Activated CD4-positive, alpha-beta T cell treated with anti-CD3 and anti-CD28 coated beads for 4 hours (primary cell): ENCODE data around the gene MCEMP1.
A peak's percentile ranks its signal among the peaks of the same experiment; 100 is the strongest.

ENCODE experiments used
- DNase-seq, 2 donors: peaks; one replicate each; pipeline ENCODE4 v3.0.0-alpha.2; 2020

The MCEMP1 gene

GRCh38 chr19:7672522-7672921 lies 4.4 kb upstream of the MCEMP1 start:
- DNase-seq = no peak

DNA sequence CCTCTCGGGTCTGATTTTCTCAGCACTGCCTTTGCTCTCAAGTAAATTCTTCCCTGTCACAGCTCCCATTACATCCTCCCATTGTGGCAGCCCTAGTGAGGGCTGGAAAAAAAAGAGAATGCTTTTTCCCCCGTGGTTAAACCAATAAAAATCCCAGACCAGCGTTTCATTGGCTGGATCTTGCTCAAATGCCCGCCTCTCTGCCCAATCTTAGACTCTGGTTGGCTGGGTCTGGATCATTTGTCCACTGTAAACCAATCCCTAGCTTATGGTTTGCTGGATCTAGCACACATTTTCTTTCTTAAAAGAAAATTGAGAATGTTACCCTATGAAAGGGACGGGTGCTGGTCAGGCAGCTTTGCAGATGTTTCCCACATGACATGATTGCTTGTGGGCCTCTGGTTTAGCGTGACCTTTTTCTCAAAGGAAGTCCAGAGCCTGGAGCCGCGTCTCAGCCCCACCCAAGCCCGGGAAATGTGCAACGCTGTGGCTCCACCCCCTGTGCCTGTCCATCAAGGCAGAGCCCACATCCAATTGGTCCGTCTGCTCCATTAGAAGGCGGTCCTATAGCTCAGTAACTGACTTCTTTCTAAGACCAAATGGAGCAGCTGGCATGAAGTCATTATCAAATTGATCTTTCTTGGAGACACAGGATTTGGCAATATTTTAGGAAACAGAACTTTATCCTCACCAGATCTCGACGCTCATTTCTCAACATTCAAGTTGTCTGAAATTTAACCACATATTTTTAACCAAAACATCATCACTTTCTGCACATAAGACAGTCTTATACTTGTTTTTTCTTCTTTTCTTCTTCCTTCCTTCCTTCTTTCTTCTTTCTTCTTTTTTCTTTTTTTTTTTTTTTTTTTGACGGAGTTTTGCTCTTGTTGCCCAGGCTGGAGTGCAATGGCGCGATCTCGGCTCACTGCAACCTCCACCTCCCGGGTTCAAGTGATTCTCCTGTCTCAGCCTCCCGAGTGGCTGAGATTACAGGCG lies 2.6 kb upstream of the MCEMP1 start:
- DNase-seq = no peak

- no peak for DNase-seq
Observed at GRCh38 chr19:7676376-7676775, 514 bp upstream of the MCEMP1 start.

- DNase-seq = no peak
Observed at GRCh38 chr19:7677669-7678311, 900 bp downstream of the MCEMP1 start.

- peak; percentile 66 to 79 for DNase-seq
Observed at GRCh38 chr19:7678971-7679751, 2.3 kb downstream of the MCEMP1 start.

DNA sequence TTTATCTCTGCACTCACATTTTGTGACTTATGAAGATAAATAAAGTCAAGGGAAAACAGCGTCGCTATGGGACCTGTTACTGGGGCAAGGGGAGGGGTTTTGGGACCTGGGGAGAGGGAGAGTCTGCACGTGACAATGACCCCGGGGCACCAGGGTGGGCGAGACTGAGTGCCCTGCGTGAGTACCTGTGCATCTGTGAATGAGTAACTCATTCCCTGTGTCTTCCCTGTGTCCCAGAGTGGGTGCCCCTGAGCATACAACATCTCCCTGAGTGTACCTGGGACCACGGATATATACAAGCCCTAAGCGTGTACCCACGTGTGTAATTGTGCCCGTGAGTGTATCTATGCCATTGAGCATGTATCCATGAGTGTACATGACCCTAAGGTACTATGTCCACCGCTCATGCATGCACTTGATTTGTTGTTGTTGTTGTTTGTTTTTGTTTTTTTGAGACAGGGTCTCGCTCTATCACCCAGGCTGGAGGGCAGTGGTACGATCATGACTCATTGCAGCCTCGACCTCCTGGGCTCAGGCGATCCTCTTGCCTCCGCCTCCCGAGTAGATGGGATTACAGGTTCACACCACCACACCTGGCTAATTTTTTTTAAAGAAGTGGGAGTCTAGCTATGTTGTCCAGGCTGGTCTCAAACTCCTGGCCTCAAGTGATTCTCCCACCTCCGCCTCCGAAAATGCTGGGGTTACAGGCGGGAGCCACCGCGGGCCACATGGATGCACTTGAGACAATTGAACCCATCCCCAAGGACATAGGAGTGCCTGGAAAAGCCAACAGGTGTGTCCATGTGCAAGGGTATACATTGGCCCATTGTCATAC lies 3.1 kb downstream of the MCEMP1 start:
- no peak for DNase-seq

GRCh38 chr19:7680606-7681339 lies 3.9 kb downstream of the MCEMP1 start, which contains the start of gene TRAPPC5:
Gene TRAPPC5, plus strand, starts transcription at chr19:7680833. Its CDS starts 1,421 bp downstream, at chr19:7682254.
- DNase-seq = peak; percentile 84 to 88

GRCh38 chr19:7681340-7682174 lies 4.7 kb downstream of the MCEMP1 start:
- DNase-seq = peak; percentile 90

DNA sequence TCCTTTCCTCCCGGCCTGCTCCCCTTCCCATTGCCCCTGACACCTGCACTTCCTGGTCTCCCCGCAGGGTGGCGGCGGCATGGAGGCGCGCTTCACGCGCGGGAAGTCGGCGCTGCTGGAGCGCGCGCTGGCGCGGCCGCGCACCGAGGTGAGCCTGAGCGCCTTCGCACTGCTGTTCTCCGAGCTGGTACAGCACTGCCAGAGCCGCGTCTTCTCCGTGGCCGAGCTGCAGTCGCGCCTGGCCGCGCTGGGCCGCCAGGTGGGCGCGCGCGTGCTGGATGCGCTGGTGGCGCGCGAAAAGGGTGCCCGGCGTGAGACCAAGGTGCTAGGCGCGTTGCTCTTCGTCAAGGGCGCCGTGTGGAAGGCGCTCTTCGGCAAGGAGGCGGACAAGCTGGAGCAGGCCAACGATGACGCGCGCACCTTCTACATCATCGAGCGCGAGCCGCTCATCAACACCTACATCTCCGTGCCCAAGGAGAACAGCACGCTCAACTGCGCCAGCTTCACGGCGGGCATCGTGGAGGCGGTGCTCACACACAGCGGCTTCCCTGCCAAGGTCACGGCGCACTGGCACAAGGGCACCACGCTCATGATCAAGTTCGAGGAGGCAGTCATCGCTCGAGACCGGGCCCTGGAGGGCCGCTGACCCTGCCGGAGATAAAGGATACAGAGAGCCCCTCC lies 5.4 kb downstream of the MCEMP1 start:
- no peak for DNase-seq

- no peak for DNase-seq
Observed at GRCh38 chr19:7685546-7686445, 8.9 kb downstream of the MCEMP1 start.

DNA sequence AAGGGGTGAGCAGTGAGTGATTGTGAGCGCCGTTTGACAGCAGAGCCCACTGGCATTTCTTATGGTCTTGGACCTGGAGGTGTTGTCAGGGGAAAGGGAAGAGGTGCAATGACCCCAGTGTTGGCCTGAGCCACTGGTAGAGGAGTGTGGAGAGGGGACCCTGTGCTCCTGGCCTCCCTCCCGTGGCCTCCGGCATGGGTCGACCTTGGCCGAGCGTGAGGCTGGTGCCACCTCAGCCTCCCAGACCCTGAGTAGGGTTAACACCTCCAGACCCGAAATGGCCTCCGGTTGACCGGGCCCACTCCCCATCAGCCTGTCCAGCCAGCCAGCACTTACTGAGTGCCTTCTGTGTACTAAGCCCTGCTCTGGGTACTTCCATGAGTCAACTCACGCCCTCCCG lies 10.3 kb downstream of the MCEMP1 start:
- no peak for DNase-seq

GRCh38 chr19:7689165-7689564 lies 12.3 kb downstream of the MCEMP1 start:
- no peak for DNase-seq

GRCh38 chr19:7690779-7691258 lies 13.9 kb downstream of the MCEMP1 start:
- no peak for DNase-seq

- DNase-seq = no peak
Observed at GRCh38 chr19:7691497-7691896, 14.6 kb downstream of the MCEMP1 start.

DNA sequence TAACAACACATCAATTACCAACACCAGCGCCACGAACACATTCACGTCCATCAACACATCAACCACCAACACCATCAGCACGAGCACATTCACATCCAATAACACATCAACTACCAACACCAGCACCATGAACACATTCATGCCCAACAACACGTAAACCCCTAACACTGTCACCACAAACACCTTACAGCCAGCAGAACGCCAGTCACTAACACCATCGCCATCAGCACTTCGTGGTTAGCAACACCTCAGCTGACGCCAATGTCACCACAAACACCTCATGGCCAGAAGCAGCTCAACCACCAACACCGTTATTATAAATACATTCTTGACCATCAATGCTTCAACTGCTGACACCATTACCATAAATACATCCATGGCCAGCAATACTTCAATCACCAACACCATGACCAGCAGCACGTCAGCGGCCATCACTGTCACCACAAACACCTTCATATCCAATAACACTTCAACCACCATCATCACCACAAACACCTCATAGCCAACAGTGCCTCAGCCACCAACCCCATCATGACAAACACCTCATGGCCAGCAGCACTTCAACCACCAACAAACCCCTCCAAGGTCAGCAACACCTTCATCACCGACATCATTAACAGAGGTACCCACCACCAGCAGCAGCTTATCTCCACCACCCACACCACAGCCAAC lies 15.7 kb downstream of the MCEMP1 start:
- no peak for DNase-seq

DNA sequence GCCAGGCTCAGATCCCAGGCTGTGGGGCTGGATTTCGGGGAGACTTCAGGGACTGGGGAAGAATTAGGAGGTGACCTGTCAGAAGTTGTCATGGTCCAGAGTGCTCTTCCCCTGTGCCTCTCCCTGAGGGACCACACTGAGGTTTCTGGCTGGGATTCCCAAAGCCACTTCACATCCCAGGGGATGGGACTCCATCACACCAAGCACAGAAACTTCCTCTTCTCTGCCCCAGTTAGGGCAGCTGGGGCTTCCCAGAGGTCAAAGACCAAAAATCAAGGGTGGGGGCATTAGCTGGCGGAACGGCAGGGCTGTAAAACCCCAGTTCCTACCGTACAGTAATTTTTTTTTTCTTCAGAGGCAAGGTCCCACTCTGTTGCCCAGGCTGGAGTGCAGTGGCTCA lies 17.6 kb downstream of the MCEMP1 start:
- DNase-seq = no peak

DNA sequence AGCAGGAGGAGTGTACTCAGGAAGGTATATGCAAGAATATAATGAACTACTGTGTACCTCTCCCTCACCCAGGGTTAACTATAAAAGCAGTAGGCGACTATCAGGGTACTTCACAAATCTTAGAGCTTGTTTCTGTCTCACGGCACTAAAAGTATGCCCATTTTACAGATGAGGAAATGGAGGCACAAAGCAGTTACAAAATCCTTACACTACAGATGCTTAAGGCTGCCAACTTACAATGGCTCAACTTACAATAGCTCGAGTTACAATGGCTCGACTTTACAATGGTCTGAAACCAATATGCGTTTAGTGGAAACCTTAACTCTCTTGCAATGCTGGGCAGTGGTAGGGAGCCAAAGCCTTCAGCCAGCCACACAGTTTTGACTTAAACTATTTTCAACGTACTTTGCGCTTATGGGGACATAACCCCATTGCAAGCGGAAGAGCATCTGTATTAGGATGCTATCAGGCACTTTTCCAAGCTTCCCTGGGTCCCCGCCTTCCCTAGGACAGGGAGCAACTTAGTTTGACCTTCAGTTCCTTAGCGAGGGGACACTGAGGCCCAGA lies 20.9 kb downstream of the MCEMP1 start:
- no peak for DNase-seq

DNA sequence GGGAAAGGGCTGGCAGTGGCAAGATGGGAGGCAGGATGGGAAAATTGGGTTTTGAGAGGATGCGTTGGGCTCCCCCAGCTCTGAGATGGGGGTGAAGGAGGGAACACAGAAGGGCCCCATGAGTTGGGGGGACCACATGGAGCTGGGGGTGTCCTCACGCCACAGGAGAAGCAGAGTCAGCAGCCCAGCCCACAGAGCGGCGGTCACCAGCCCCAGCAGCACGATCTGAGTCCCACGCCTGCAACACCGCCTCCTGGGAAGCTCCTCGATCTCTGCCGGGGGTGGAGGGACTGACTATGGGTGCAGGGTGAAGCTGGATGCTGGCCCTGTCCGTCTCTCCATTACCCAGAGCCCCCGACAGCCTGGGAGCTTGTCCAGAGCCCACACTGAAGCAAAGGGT lies 21.7 kb downstream of the MCEMP1 start:
- DNase-seq = no peak
